Activated naive CD8-positive, alpha-beta T cell treated with anti-CD3 and anti-CD28 coated beads for 36 hours (primary cell): ENCODE data around the gene SLC12A5. TPM values are rescaled to one million over a fixed set of nuclear protein-coding genes. Genes with fewer than 3 reads are reported as not detected.
"Not testable (repeated sequence)": the region's sequence is repeated elsewhere in the genome, so short reads cannot be mapped to it uniquely, and the experiment has no call there.

ENCODE experiments used
- DNase-seq: peaks from one replicate; pipeline ENCODE4 v3.0.0; 2021
- H3K27ac Mint-ChIP-seq: one replicate; pipeline ENCODE4 v1.8.0; 2022; ENCODE audit warnings: mild to moderate bottlenecking, moderate library complexity, mixed read lengths
- H3K27me3 Mint-ChIP-seq: one replicate; pipeline ENCODE4 v1.8.0; 2022; ENCODE audit warnings: mild to moderate bottlenecking, mixed read lengths
- H3K36me3 Mint-ChIP-seq: one replicate; pipeline ENCODE4 v1.8.0; 2021; ENCODE audit warnings: mild to moderate bottlenecking, mixed read lengths
- H3K4me1 Mint-ChIP-seq: one replicate; pipeline ENCODE4 v1.8.0; 2021; ENCODE audit warnings: mixed read lengths
- H3K4me3 Mint-ChIP-seq: one replicate; pipeline ENCODE4 v1.8.0; 2022; ENCODE audit warnings: mild to moderate bottlenecking, moderate library complexity, mixed read lengths
- H3K9me3 Mint-ChIP-seq: one replicate; pipeline ENCODE4 v1.8.0; 2022; ENCODE audit warnings: mixed read lengths
- total RNA-seq, 2 experiments: library from RNA; stranded (reverse); gene quantifications; one replicate each; pipeline ENCODE4 v1.2.3, GENCODE V29; 2021

SLC12A5 gene
- total RNA-seq, 2 experiments from 2014 or later = 0.26 to 0.52 TPM

DNA sequence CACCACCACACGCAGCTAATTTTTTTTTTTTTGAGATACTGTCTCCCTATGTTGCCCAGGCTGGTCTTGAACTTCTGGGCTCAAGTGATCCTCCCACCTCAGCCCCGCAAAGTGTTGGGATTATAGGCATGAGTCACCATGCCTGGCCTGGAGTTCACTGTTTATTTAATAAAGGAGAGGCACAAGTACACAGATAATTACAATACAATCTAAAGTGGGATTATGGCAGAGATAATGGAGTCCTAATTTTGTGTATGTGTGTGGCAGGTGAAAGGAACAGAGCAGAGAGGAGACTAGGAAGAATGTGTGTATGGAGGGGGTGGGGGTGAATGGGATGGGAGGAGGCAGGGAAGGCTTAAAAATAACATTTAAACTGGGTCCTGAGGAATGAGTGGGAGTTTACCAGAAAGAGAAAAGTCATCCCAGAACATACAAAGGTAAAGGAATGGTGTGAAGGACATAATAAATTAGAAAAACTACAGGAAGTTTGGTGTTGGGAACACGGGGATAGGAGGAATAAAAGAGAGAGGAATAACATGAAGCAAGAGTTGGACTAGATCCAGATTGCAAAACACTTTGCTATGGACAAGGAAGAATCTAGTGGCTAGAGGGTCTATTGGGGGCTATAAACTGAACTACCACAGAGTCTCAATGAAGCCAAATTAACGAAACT, 56.3 kb downstream of the SLC12A5 start:
- Mint-ChIP-seq H3K27ac (no peak overlapping the region), H3K9me3 (no peaks in the 10 kb centered on the region), H3K4me3 (no peak overlapping the region), H3K27me3 (no peaks in the 10 kb centered on the region), H3K4me1 (peaks cover 69% of the 10 kb centered on the region), H3K36me3 (peaks cover 3% of the 10 kb centered on the region)
- no peak for DNase-seq

- H3K4me1 Mint-ChIP-seq = peaks cover 65% of the 10 kb centered on the region
- no peak for DNase-seq
- no peaks in the 10 kb centered on the region for H3K27me3 Mint-ChIP-seq
- no peaks in the 10 kb centered on the region for H3K9me3 Mint-ChIP-seq
- H3K4me3 Mint-ChIP-seq = peak overlapping the region; percentile 2
- peaks cover 3% of the 10 kb centered on the region for H3K36me3 Mint-ChIP-seq
- H3K27ac Mint-ChIP-seq = no peak overlapping the region
These were observed 58.1 kb downstream of the SLC12A5 start for GRCh38 chr20:46087161-46087560.

GRCh38 chr20:46088409-46089166, 59.6 kb downstream of the SLC12A5 start:
- H3K27ac Mint-ChIP-seq = peak overlapping the region; percentile 86
- H3K4me3 Mint-ChIP-seq = peak overlapping the region; percentile 87
- H3K36me3 Mint-ChIP-seq = peaks cover 3% of the 10 kb centered on the region
- peaks cover 55% of the 10 kb centered on the region for H3K4me1 Mint-ChIP-seq
- no peak for DNase-seq
- H3K9me3 Mint-ChIP-seq = no peaks in the 10 kb centered on the region
- no peaks in the 10 kb centered on the region for H3K27me3 Mint-ChIP-seq

DNA sequence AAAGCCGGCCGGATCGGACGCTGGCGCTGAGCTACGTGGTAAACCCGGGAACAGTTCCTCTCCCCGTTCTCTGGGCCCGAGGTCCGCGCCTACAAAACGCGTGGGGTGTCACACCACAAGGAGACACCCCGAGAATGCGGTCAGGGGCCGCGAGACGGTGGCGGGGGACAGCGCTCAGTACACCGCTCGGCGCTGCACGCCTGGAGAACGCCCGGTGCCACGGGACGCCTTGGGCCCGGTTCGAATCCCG, 60.1 kb downstream of the SLC12A5 start:
- H3K27ac Mint-ChIP-seq = peak overlapping the region; percentile 86
- peaks cover 3% of the 10 kb centered on the region for H3K36me3 Mint-ChIP-seq
- no peaks in the 10 kb centered on the region for H3K27me3 Mint-ChIP-seq
- H3K9me3 Mint-ChIP-seq = no peaks in the 10 kb centered on the region
- no peak for DNase-seq
- H3K4me1 Mint-ChIP-seq = peaks cover 51% of the 10 kb centered on the region
- peak overlapping the region; percentile 87 for H3K4me3 Mint-ChIP-seq

- peak; percentile 96 for DNase-seq
- Mint-ChIP-seq H3K9me3 (no peaks in the 10 kb centered on the region), H3K27ac (peak within 1 kb of the TSS; percentile 86), H3K27me3 (no peaks in the 10 kb centered on the region), H3K4me1 (peaks cover 45% of the 10 kb centered on the region), H3K4me3 (peak within 1 kb of the TSS; percentile 87), H3K36me3 (peaks cover 3% of the 10 kb centered on the region)
These were observed 60.7 kb downstream of the SLC12A5 start, which contains the start of gene NCOA5 for GRCh38 chr20:46089417-46090388. TSS of gene NCOA5 (minus strand) at chr20:46089962. CDS start at chr20:46079424, 10,538 bp downstream.

DNA sequence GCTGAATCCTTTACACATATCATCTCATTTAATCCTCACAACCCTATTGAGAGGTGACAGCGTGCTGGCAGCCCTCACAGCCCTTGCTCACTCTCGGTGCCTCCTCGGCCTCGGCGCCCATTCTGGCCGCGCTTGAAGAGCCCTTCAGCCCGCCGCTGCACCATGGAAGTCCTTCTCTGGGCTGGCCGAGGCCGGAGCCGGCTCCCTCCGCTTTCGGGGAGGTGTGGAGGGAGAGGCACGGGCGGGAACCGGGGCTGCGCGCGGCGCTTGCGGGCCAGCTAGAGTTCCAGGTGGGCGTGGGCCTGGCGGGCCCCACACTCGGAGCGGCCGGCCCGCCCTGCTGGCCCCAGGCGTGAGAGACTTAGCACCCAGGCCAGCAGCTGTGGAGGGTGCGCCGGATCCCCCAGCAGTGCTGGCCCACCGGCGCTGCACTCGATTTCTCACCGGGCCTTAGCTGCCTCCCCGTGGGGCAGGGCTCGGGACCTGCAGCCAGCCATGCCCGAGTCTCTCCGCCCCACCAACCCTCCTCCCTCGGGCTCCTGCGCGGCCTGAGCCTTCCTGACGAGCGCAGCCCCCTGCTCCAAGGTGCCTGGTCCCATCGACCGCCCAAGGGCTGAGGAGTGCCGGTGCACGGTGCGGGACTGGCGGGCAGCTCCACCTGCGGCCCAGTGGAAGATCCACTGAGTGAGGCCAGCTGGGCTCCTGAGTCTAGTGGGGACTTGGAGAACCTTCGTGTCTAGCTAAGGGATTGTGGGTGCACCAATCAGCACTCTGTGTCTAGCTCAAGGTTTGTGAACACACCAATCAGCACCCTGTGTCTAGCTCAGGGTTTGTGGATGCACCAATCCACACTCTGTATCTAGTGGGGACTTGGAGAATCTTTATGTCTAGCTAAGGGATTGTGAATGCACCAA, 62.9 kb downstream of the SLC12A5 start:
- H3K27ac Mint-ChIP-seq, H3K9me3 Mint-ChIP-seq, H3K36me3 Mint-ChIP-seq, H3K4me3 Mint-ChIP-seq, H3K27me3 Mint-ChIP-seq, DNase-seq: not testable (repeated sequence)
- H3K4me1 Mint-ChIP-seq = peaks cover 24% of the 10 kb centered on the region

DNA sequence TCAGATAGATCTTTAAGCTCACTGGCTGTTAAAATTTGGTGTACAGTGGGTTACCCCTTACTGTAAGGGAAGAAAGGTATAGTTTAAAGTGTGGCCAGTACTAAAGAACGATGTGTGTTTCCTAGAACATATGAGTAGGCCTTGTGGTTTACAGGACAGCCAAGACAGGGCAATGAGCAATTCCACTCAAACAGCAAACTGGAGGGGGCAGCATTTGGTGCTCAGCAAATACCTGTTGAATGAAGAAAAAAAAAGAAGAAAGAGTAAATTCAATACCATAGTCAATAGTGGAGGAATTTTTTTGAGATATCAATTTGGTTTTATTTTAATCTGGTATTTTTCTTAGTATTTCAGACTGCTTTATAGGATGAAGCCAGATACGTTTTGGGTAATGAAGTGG, 64.5 kb downstream of the SLC12A5 start:
- no peak overlapping the region for H3K4me3 Mint-ChIP-seq
- H3K36me3 Mint-ChIP-seq = peaks cover 2% of the 10 kb centered on the region
- H3K9me3 Mint-ChIP-seq = no peaks in the 10 kb centered on the region
- peaks cover 11% of the 10 kb centered on the region for H3K4me1 Mint-ChIP-seq
- H3K27me3 Mint-ChIP-seq = peaks cover 13% of the 10 kb centered on the region
- H3K27ac Mint-ChIP-seq = no peak overlapping the region
- no peak for DNase-seq

- Mint-ChIP-seq H3K27ac (no peak overlapping the region), H3K9me3 (no peaks in the 10 kb centered on the region), H3K36me3 (peaks cover 2% of the 10 kb centered on the region), H3K27me3 (peaks cover 65% of the 10 kb centered on the region), H3K4me3 (no peak overlapping the region), H3K4me1 (no peaks in the 10 kb centered on the region)
- peak; percentile 32 for DNase-seq
These were observed 70.7 kb downstream of the SLC12A5 start for GRCh38 chr20:46099491-46100287.

GRCh38 chr20:46100444-46100843, 71.4 kb downstream of the SLC12A5 start:
- H3K9me3 Mint-ChIP-seq, H3K36me3 Mint-ChIP-seq, H3K4me1 Mint-ChIP-seq, DNase-seq, H3K27ac Mint-ChIP-seq, H3K4me3 Mint-ChIP-seq: not testable (repeated sequence)
- H3K27me3 Mint-ChIP-seq = peaks cover 71% of the 10 kb centered on the region

- H3K4me1 Mint-ChIP-seq = no peaks in the 10 kb centered on the region
- peaks cover 2% of the 10 kb centered on the region for H3K36me3 Mint-ChIP-seq
- no peak overlapping the region for H3K27ac Mint-ChIP-seq
- H3K4me3 Mint-ChIP-seq = no peak overlapping the region
- DNase-seq = no peak
- no peaks in the 10 kb centered on the region for H3K9me3 Mint-ChIP-seq
- H3K27me3 Mint-ChIP-seq = peaks cover 72% of the 10 kb centered on the region
These were observed 72.0 kb downstream of the SLC12A5 start for GRCh38 chr20:46100988-46101387.

GRCh38 chr20:46101957-46102356, 72.9 kb downstream of the SLC12A5 start:
- DNase-seq = no peak
- H3K27ac Mint-ChIP-seq = no peak overlapping the region
- no peak overlapping the region for H3K4me3 Mint-ChIP-seq
- H3K27me3 Mint-ChIP-seq = peaks cover 76% of the 10 kb centered on the region
- peaks cover 2% of the 10 kb centered on the region for H3K36me3 Mint-ChIP-seq
- H3K4me1 Mint-ChIP-seq = no peaks in the 10 kb centered on the region
- H3K9me3 Mint-ChIP-seq = no peaks in the 10 kb centered on the region

DNA sequence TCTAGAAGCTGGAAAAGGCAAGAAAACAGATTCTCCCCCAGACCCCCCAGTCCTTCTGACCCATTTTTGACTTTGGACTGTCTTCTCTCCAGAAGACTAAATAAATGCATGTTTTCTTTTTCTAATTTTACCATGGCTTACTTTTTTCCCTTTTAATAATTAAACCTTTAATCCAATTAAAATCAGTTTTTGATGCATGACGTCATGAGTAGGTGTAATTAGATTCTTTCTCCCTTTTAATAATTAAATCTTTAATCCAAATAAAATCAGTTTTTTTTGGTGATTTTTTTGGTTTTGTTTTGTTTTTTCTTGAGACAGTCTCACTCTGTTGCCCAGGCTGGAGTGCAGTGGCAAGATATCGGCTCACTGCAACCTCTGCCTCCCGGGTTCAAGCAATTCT, 73.9 kb downstream of the SLC12A5 start:
- H3K27me3 Mint-ChIP-seq = peaks cover 78% of the 10 kb centered on the region
- H3K9me3 Mint-ChIP-seq = no peaks in the 10 kb centered on the region
- H3K4me1 Mint-ChIP-seq = no peaks in the 10 kb centered on the region
- H3K36me3 Mint-ChIP-seq = peaks cover 2% of the 10 kb centered on the region
- H3K4me3 Mint-ChIP-seq = no peak overlapping the region
- DNase-seq = no peak
- no peak overlapping the region for H3K27ac Mint-ChIP-seq

DNA sequence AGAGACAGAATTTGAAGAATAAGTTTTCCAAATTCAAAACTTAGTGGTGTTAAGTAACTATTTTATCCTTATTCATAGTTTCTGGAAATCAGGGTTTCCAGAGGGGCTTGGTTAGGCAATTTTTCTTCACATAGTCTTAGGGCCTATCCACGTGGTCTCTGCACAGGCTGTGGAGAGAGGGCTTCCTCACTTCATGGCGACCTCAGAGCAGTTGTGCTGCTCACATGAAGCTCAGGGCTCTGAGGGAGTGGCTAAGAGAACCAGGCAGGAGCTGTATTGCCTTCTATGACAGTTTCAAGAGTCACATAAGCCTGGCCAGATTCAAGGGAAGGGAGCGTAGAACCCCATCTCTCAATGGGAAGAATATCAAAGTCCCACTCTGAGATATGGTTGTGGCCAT, 75.2 kb downstream of the SLC12A5 start:
- DNase-seq = no peak
- Mint-ChIP-seq H3K4me1 (peaks cover 6% of the 10 kb centered on the region), H3K9me3 (no peaks in the 10 kb centered on the region), H3K4me3 (no peak overlapping the region), H3K36me3 (peaks cover 2% of the 10 kb centered on the region), H3K27me3 (peaks cover 76% of the 10 kb centered on the region), H3K27ac (no peak overlapping the region)

DNA sequence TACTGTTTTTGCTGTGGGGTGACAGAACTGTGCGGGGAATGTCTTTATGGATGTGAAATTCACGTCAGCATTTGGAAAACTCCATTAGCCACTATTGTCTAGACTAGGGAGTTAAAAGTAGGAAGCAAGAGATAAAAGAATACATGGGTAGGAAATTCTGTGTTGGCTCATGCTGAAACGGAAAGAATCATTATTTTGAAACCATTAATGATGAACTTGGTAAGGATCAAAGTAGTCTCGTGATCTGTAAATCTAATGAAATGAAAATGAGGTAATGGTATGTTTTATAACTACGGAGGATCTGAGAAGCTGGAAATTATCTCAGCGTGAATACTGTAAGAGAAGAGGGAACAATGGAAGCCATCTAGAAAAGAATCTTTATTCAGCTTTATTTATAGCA, 78.0 kb downstream of the SLC12A5 start:
- no peak overlapping the region for H3K27ac Mint-ChIP-seq
- H3K36me3 Mint-ChIP-seq = peaks cover 2% of the 10 kb centered on the region
- H3K4me3 Mint-ChIP-seq = no peak overlapping the region
- H3K4me1 Mint-ChIP-seq = peaks cover 15% of the 10 kb centered on the region
- H3K9me3 Mint-ChIP-seq = no peaks in the 10 kb centered on the region
- DNase-seq = no peak
- H3K27me3 Mint-ChIP-seq = peaks cover 71% of the 10 kb centered on the region
